Measurements from ENCODE around the gene PLA2G3.
"Not testable (repeated sequence)": the region's sequence is repeated elsewhere in the genome, so short reads cannot be mapped to it uniquely, and the experiment has no call there.

PLA2G3 gene

GRCh38 chr22:31097941-31098631 is 42.2 kb downstream of the PLA2G3 start:
- no peaks in the 10 kb centered on the region for H3K4me1 ChIP-seq (ENCODE audit: control extremely low read depth in 1 of 4, control insufficient read depth in 4 of 4, insufficient read depth in 4 of 4, low read length in 3 of 4)
- WGBS (ENCODE audit: insufficient coverage) = 94% methylated on average over 8 of the region's 10 CpGs
- H3K36me3 ChIP-seq (ENCODE audit: control insufficient read depth in 4 of 4, insufficient read depth in 4 of 4, low read length in 3 of 4) = peaks cover 0 to 46% (median 15%) of the 10 kb centered on the region in 4 experiments
- H3K27ac ChIP-seq (ENCODE audit: insufficient read depth in 1 of 2, low read depth in 1 of 2, low read length in 2 of 2, poor library complexity in 1 of 2, severe bottlenecking in 2 of 2) = no peak overlapping the region
- CTCF ChIA-PET = no interaction called here
- H3K27me3 ChIP-seq (replicated peaks in 2 of 5; ENCODE audit: control insufficient read depth in 4 of 5, insufficient read depth in 5 of 5, low read length in 4 of 5) = no peaks in the 10 kb centered on the region
- H3K9me3 ChIP-seq (ENCODE audit: control extremely low read depth in 1 of 5, control insufficient read depth in 4 of 5, insufficient read depth in 2 of 5, low read depth in 1 of 5, low read length in 4 of 5) = no peaks in the 10 kb centered on the region
- POLR2A ChIA-PET = no interaction called here
- H3K4me3 ChIP-seq (ENCODE audit: control insufficient read depth in 1 of 7, extremely low read depth in 1 of 7, insufficient read depth in 4 of 7, low read depth in 2 of 7, low read length in 6 of 7) = no peak overlapping the region
- no peak for DNase-seq

- H3K9me3 ChIP-seq (ENCODE audit: control extremely low read depth in 1 of 5, control insufficient read depth in 4 of 5, insufficient read depth in 2 of 5, low read depth in 1 of 5, low read length in 4 of 5); H3K4me1 ChIP-seq (ENCODE audit: control extremely low read depth in 1 of 4, control insufficient read depth in 4 of 4, insufficient read depth in 4 of 4, low read length in 3 of 4); H3K4me3 ChIP-seq (ENCODE audit: control insufficient read depth in 1 of 7, extremely low read depth in 1 of 7, insufficient read depth in 4 of 7, low read depth in 2 of 7, low read length in 6 of 7); CTCF ChIA-PET; DNase-seq; H3K27me3 ChIP-seq (replicated peaks in 2 of 5; ENCODE audit: control insufficient read depth in 4 of 5, insufficient read depth in 5 of 5, low read length in 4 of 5); POLR2A ChIA-PET; H3K27ac ChIP-seq (ENCODE audit: insufficient read depth in 1 of 2, low read depth in 1 of 2, low read length in 2 of 2, poor library complexity in 1 of 2, severe bottlenecking in 2 of 2): not testable (repeated sequence)
- no CpG with 5 or more reads among the region's 5 CpGs for WGBS (ENCODE audit: insufficient coverage)
- H3K36me3 ChIP-seq (ENCODE audit: control insufficient read depth in 4 of 4, insufficient read depth in 4 of 4, low read length in 3 of 4) = peaks cover 0 to 48% (median 15%) of the 10 kb centered on the region in 4 experiments
These were observed 42.8 kb downstream of the PLA2G3 start for GRCh38 chr22:31097539-31097938.

GRCh38 chr22:31096657-31097279 is 43.5 kb downstream of the PLA2G3 start:
- no peaks in the 10 kb centered on the region for H3K27me3 ChIP-seq (replicated peaks in 2 of 5; ENCODE audit: control insufficient read depth in 4 of 5, insufficient read depth in 5 of 5, low read length in 4 of 5)

DNA sequence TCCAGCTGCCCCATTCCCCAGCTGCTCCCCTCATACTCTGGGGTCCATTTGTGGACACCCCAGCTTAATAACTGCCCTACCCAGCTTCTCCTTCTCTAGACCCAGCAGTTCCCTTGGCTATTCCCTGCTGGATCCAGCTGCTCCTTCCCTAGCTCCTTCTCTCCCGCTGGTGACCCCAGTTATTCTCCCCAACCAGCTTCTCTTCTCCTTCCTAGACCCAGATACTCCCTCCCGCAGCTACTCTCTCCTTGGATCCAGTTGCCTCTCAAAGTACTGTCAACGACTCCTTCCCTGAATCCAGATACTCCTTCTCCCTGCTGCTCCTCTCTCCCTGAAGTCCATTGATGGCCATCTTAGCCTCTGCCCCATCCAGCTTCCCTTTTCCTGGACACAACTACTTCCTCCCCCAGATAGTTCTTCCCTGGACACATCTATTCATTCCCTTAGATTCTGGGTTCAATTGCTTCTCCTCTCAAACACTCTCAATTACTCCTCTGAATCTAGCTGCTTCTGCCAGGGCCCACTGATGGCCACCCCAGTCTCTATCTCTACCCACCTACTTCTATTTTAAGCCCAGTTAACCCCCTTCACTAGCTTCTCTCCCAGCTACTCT is 44.6 kb downstream of the PLA2G3 start:
- POLR2A ChIA-PET = no interaction called here
- 100% methylated on average over 3 of the region's 3 CpGs for WGBS (ENCODE audit: insufficient coverage)
- CTCF ChIA-PET = interaction anchor here (0.6 to 1.8 kb wide), 10 partner anchors 8 to 149 kb away, joined by 3 to 9 read pairs (median 4); no protein-coding TSS in a partner anchor
- H3K36me3 ChIP-seq (ENCODE audit: control insufficient read depth in 4 of 4, insufficient read depth in 4 of 4, low read length in 3 of 4) = peaks cover 0 to 56% (median 21%) of the 10 kb centered on the region in 4 experiments
- H3K9me3 ChIP-seq (ENCODE audit: control extremely low read depth in 1 of 5, control insufficient read depth in 4 of 5, insufficient read depth in 2 of 5, low read depth in 1 of 5, low read length in 4 of 5) = no peaks in the 10 kb centered on the region
- H3K4me3 ChIP-seq (ENCODE audit: control insufficient read depth in 1 of 7, extremely low read depth in 1 of 7, insufficient read depth in 4 of 7, low read depth in 2 of 7, low read length in 6 of 7) = no peak overlapping the region
- H3K27ac ChIP-seq (ENCODE audit: insufficient read depth in 1 of 2, low read depth in 1 of 2, low read length in 2 of 2, poor library complexity in 1 of 2, severe bottlenecking in 2 of 2) = no peak overlapping the region
- H3K4me1 ChIP-seq (ENCODE audit: control extremely low read depth in 1 of 4, control insufficient read depth in 4 of 4, insufficient read depth in 4 of 4, low read length in 3 of 4) = no peaks in the 10 kb centered on the region
- DNase-seq = no peak
- no peaks in the 10 kb centered on the region for H3K27me3 ChIP-seq (replicated peaks in 2 of 5; ENCODE audit: control insufficient read depth in 4 of 5, insufficient read depth in 5 of 5, low read length in 4 of 5)

More at GRCh38 chr22:31096657-31097279, 43.5 kb downstream of the PLA2G3 start:
- no peaks in the 10 kb centered on the region for H3K4me1 ChIP-seq (ENCODE audit: control extremely low read depth in 1 of 4, control insufficient read depth in 4 of 4, insufficient read depth in 4 of 4, low read length in 3 of 4)
- H3K27ac ChIP-seq (ENCODE audit: insufficient read depth in 1 of 2, low read depth in 1 of 2, low read length in 2 of 2, poor library complexity in 1 of 2, severe bottlenecking in 2 of 2) = no peak overlapping the region
- peaks cover 0 to 47% (median 16%) of the 10 kb centered on the region in 4 experiments for H3K36me3 ChIP-seq (ENCODE audit: control insufficient read depth in 4 of 4, insufficient read depth in 4 of 4, low read length in 3 of 4)
- DNase-seq = no peak
- no peaks in the 10 kb centered on the region for H3K9me3 ChIP-seq (ENCODE audit: control extremely low read depth in 1 of 5, control insufficient read depth in 4 of 5, insufficient read depth in 2 of 5, low read depth in 1 of 5, low read length in 4 of 5)
- POLR2A ChIA-PET = no interaction called here
- CTCF ChIA-PET = interaction anchor here (0.6 to 1.8 kb wide), 5 partner anchors 9 to 134 kb away, joined by 3 to 9 read pairs (median 7); no protein-coding TSS in a partner anchor
- no peak overlapping the region for H3K4me3 ChIP-seq (ENCODE audit: control insufficient read depth in 1 of 7, extremely low read depth in 1 of 7, insufficient read depth in 4 of 7, low read depth in 2 of 7, low read length in 6 of 7)
- over 99% methylated on average over 25 of the region's 27 CpGs for WGBS (ENCODE audit: insufficient coverage)

DNA sequence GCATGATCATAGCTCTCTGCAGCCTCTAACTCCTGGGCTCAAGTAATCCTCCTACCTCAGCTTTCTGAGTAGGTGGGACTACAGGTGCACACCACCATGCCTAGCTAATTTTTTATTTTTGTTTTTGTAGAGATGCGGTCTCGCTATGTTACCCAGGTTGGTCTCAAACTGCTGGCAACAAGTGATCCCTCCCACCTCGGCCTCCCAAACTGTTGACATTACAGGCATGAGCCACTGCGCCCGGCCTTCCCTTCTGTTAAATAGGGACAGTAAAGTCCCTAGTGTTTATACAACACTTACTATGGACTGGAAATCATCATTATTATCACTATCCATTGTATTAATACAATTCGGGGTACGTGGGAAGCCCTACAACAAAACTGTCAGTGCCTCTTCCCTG is 45.6 kb downstream of the PLA2G3 start:
- 95% methylated on average over 7 of the region's 7 CpGs for WGBS (ENCODE audit: insufficient coverage)
- no peaks in the 10 kb centered on the region for H3K9me3 ChIP-seq (ENCODE audit: control extremely low read depth in 1 of 5, control insufficient read depth in 4 of 5, insufficient read depth in 2 of 5, low read depth in 1 of 5, low read length in 4 of 5)
- POLR2A ChIA-PET = no interaction called here
- no peaks in the 10 kb centered on the region for H3K4me1 ChIP-seq (ENCODE audit: control extremely low read depth in 1 of 4, control insufficient read depth in 4 of 4, insufficient read depth in 4 of 4, low read length in 3 of 4)
- no peak overlapping the region for H3K4me3 ChIP-seq (ENCODE audit: control insufficient read depth in 1 of 7, extremely low read depth in 1 of 7, insufficient read depth in 4 of 7, low read depth in 2 of 7, low read length in 6 of 7)
- no peak overlapping the region for H3K27ac ChIP-seq (ENCODE audit: insufficient read depth in 1 of 2, low read depth in 1 of 2, low read length in 2 of 2, poor library complexity in 1 of 2, severe bottlenecking in 2 of 2)
- no peak for DNase-seq
- no peaks in the 10 kb centered on the region for H3K27me3 ChIP-seq (replicated peaks in 2 of 5; ENCODE audit: control insufficient read depth in 4 of 5, insufficient read depth in 5 of 5, low read length in 4 of 5)
- CTCF ChIA-PET = interaction anchor here (1.0 to 1.6 kb wide), 4 partner anchors 12 to 64 kb away, joined by 3 read pairs; no protein-coding TSS in a partner anchor
- H3K36me3 ChIP-seq (ENCODE audit: control insufficient read depth in 4 of 4, insufficient read depth in 4 of 4, low read length in 3 of 4) = peaks cover 0 to 57% (median 24%) of the 10 kb centered on the region in 4 experiments

GRCh38 chr22:31094021-31094551 is 46.2 kb downstream of the PLA2G3 start:
- Histone ChIP-seq H3K27ac (ENCODE audit: insufficient read depth in 1 of 2, low read depth in 1 of 2, low read length in 2 of 2, poor library complexity in 1 of 2, severe bottlenecking in 2 of 2) (no peak overlapping the region), H3K27me3 (replicated peaks in 2 of 5; ENCODE audit: control insufficient read depth in 4 of 5, insufficient read depth in 5 of 5, low read length in 4 of 5) (no peaks in the 10 kb centered on the region), H3K4me3 (ENCODE audit: control insufficient read depth in 1 of 7, extremely low read depth in 1 of 7, insufficient read depth in 4 of 7, low read depth in 2 of 7, low read length in 6 of 7) (no peak overlapping the region), H3K9me3 (ENCODE audit: control extremely low read depth in 1 of 5, control insufficient read depth in 4 of 5, insufficient read depth in 2 of 5, low read depth in 1 of 5, low read length in 4 of 5) (no peaks in the 10 kb centered on the region), H3K4me1 (ENCODE audit: control extremely low read depth in 1 of 4, control insufficient read depth in 4 of 4, insufficient read depth in 4 of 4, low read length in 3 of 4) (no peaks in the 10 kb centered on the region), H3K36me3 (ENCODE audit: control insufficient read depth in 4 of 4, insufficient read depth in 4 of 4, low read length in 3 of 4) (peaks cover 0 to 54% (median 23%) of the 10 kb centered on the region in 4 experiments)
- CTCF ChIA-PET = interaction anchor here (1.0 kb wide), 2 partner anchors 12 to 459 kb away, joined by 3 read pairs; no protein-coding TSS in a partner anchor
- DNase-seq = no peak
- WGBS (ENCODE audit: insufficient coverage) = 95% methylated on average over 4 of the region's 5 CpGs
- POLR2A ChIA-PET = no interaction called here
